Vagina (tissue), 2 donors: ENCODE measurements around the gene CLDN1.

ENCODE experiments used
- CTCF ChIP-seq, 3 experiments: fragments of 450-650 bp in 2 of 3; fragments of 200-600 bp in 1 of 3; sonication (generic) in 1 of 3; IDR thresholded peaks; one replicate each; pipeline ENCODE4 v1.5.1; 2017 to 2019; ENCODE audit warnings: antibody characterized with exemption in 3 of 3, mild to moderate bottlenecking in 2 of 3, moderate library complexity in 2 of 3
- POLR2A ChIP-seq, 2 donors: fragments of 450-650 bp; IDR thresholded peaks; one replicate each; pipeline ENCODE4 v1.6.1; 2017; ENCODE audit warnings: antibody characterized with exemption in 2 of 2, mild to moderate bottlenecking in 2 of 2, moderate library complexity in 2 of 2
- POLR2AphosphoS5 ChIP-seq, 2 donors: sonication (generic); formaldehyde crosslinking; IDR thresholded peaks; one replicate each; pipeline ENCODE4 v1.9.0; 2017; ENCODE audit warnings: antibody characterized with exemption in 2 of 2, mild to moderate bottlenecking in 2 of 2, low read depth in 1 of 2; ENCODE audit not compliant: insufficient read depth in 1 of 2

- TF ChIP-seq CTCF (IDR thresholded peaks at IDR 0.05), result no peak
- no peak for TF ChIP-seq POLR2A (IDR thresholded peaks at IDR 0.05)
- no peak for TF ChIP-seq POLR2AphosphoS5 (IDR thresholded peaks at IDR 0.05; ENCODE audit: insufficient read depth in 1 of 2, low read depth in 1 of 2)
Observed at GRCh38 chr3:190371152-190371551, 48.9 kb upstream of the CLDN1 start.
